ENCODE measurements around the gene ZFPM1.

The ZFPM1 gene

DNA sequence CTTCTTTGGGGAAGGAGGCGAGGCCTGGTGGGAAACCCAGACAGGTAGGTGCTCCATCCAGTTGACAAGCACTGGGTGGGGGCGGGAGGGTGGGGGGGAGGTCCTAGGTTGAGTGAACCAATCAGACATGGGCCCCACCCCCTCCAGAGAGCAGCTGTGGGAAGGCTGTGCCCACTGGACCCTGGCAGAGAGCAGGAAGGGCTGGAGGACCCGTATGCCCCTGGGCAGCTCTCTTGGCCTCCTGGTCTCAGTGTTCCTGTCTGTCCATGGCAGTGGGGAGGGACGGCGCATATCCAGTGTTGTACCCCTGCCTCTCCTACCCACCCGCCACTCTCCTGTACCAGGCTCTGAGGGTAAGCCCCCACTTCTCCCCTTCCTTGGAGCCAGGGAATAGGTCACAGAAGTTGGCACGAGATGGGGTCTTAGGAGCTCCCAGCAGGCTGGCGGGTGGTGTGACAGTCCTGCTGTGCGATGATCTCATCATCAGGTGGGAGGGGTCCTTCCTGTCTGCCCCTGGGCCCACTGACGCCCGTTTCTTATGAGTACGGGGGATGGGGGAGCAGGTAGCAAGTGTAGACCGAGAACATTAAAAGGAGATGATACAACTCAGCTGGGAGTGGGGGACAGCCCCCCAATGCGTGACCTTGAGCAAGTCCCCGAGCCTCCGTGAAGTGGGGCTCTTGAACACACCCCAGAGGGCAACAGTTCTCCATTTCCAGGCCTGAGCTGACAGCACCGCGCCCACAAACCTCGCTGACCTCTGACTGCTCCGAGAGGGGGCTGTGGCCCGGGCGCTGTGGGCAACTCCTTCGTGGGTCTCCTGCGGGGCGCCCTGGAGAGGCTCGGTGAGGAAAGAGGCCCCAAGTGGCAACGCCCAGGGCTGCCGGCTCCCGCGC is 1.2 kb upstream of the ZFPM1 start:
- DNase-seq (ENCODE audit: low read depth): no peak

- DNase-seq (ENCODE audit: low read depth): peak; percentile 100
These were observed 431 bp upstream of the ZFPM1 start for GRCh38 chr16:88452482-88453216.

DNA sequence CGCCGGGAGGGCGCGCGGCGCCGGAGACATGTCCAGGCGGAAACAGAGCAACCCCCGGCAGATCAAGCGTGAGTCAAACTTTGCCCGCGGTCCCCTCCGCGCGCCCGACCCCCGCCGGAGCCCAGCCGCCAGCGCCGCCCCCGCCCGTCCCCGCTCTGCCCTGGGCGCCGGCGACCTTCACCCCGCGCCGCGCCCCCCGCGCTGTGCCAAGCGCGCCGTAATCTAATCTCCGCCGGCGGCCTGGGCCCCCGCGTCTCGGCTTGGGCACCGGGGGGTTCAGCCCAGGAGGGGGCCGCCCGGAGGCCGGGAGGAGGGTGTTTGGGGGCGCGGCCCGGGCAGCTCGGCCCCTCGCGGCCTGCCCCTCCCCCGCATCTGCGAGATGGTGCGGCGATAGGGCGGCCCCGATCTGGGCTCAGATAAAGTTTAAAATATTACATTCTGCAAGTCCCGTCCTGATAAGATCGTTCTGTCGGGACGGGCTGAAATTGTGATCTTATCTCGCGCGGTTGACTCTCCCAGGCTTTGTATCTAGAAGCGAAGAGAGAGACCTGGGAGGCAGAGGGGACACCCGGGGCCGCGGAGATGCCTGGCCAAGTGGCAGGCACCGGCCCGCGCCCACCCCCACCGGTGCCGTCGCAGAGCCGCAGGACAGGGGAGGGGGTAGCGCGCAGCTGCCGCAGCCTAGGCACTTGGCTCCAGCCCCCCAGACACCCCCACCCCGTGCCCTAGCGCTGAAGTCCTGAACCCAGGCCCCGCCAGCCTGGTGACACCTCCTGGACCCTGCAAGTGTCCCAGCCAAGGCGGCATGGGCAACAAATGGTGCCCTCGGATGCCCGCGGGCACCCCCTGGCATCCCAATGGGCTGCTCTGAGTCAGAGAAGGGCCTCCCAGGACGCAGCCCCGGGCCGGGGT is 787 bp downstream of the ZFPM1 start:
- no peak for DNase-seq (ENCODE audit: low read depth)

DNA sequence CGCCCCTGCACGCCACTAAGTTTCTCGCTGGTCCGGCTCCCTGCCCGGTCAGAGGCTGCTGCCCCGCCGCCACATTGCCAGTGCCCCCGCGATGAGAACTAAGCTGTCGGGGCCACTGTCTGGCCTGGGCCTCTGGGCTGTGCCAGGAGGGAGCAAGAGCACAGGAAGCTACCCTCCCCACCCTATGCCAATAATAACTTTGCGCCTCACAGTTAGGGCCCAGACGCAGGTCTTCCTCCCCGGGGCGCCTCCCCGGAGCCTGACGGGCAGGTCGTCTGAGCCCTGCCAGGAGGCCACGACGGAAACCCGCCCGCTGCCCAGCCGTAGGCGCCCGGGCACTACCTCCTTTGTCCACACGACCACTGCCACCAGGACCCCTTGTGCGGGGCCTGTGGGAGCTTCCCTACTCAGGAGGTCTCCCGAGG is 1.5 kb downstream of the ZFPM1 start:
- peak; percentile 21 for DNase-seq (ENCODE audit: low read depth)

GRCh38 chr16:88455610-88456355 is 2.7 kb downstream of the ZFPM1 start:
- DNase-seq (ENCODE audit: low read depth): peak; percentile 45

DNA sequence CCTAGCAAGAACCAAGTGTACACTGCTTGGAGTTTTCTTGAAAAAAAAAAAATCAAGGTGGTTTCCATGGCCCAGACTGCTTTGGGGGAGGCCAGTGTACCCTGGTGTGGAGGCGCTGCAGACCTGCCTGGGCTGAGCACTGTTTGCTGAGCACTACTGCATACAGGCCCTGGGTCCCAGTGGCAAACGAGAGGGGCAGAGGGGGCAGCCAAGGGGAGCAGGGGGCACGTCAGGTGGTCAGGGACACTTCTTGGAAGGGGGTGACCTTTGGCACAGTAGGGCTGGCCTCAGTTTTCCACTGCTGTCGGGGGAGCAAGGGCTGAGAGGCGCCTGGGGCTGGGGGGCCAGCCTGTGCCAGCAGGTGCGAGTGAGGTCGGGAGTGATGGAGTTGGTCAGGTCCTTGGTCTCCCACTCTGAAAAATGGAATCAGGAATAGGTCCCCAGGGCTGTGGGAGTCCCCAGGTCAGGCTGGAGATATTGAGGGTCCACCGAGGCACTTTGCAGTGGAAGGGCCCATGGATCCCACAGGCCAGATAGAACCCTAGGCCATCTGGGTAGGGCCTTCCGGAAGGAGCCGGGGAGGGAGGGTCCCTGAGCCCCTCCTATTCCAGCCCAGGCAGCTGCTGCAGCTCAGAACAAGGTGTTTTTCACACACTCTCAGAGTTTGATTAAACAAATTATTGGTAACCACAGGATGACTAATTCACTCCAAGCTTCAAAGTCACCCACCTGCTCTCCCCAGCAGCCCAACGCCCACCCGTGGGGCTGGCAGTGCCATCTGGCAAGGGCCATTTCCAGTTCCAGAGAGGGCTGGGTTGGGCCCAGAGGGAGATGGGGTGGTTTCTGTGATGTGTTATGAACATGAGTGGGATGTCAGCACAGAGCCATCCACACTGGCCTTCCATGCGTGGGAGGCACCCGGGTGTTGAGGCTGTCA is 3.5 kb downstream of the ZFPM1 start:
- peak; percentile 28 for DNase-seq (ENCODE audit: low read depth)

- no peak for DNase-seq (ENCODE audit: low read depth)
These were observed 5.1 kb downstream of the ZFPM1 start for GRCh38 chr16:88458039-88458772.

DNA sequence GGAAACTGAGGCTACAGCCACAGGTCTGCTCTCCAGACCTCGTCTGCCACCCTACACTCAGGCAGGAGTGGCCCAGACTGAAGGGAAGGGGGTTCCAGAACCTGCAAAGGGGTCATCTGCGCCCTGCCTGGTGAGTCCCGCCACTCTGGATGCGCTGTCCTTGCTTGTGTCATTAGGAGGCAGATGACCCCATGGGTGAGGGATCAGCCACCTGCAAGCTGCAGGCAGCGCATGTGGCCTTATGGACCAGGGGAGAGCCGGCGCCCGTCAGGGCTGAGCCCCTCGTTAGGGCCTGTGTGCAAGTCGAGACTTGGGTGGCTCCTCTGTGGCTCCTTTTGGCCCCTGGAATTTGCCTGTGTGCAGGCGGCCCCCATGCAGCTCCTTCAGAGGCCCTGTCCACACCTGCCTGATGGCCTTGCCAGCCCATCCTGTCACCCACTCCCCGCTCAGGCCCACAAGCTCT is 5.7 kb downstream of the ZFPM1 start:
- no peak for DNase-seq (ENCODE audit: low read depth)

DNA sequence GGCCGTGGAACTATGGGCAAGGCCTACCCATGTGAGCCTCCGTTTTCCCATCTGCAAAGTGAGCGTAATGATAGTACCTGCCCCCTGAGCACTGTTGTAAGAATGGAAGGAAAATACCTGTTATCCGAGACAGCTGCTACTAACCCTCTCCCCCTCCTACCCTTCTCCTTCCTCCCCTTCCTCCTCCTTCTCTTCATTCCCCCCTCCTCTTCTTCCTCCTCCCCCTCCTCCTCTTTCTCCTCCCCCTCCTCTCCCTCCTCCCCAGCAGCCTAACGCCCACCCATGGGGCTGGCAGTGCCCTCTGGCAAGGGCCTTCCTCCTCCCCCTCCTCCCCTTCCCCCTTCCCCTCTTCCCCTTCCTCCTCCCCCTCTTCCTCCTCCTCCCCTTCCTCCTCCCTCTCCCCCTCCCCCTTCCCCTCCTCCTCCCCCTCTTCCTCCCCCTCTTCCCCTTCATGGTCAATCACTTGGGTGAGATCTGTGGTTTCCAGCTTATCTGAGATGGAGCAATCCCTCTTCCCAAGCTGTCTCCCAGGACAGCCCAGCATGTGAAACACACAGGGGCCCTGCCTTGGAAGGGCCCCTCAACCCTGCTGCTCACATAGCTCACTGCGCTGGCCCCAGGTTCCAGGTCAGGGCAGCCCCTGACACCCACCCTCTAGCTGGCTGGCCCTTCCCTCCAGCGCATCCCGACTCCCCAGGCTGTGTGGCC is 6.4 kb downstream of the ZFPM1 start:
- no peak for DNase-seq (ENCODE audit: low read depth)

DNA sequence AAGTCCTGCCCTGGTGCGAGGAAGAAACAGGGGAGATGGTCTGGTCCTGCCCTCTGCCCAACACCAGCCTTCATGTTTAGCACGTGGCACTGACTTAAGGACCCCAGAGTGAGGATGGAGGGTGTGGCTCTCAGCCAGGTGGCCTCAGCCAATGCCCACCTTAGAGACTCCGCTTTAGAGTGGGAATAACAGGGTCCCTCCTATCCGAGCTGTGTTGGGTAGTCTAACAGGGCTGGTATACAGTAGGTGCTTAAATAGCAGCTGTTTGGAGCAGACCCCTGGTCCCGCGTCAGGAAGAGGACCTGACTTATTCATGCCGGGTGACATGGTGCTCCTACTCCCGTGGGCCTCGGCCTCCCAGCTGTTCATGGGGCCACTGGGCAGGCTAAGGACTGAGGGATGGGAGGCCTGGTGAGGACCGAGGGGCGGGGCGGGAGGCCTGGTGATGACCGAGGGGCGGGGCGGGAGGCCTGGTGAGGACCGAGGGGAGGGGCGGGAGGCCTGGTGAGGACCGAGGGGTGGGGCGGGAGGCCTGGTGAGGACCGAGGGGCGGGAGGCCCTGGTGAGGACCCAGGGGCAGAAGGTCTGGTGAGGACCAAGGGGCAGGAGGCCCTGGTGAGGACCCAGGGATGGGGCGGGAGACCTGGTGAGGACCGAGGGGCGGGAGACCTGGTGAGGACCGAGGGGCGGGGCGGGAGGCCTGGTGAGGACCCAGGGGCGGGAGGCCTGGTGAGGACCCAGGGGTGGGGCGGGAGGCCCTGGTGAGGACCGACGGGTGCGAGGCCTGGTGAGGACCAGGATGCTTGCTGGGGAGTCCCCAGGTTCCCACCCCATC is 7.6 kb downstream of the ZFPM1 start:
- no peak for DNase-seq (ENCODE audit: low read depth)

GRCh38 chr16:88461331-88462269 is 8.5 kb downstream of the ZFPM1 start:
- DNase-seq (ENCODE audit: low read depth): no peak

DNA sequence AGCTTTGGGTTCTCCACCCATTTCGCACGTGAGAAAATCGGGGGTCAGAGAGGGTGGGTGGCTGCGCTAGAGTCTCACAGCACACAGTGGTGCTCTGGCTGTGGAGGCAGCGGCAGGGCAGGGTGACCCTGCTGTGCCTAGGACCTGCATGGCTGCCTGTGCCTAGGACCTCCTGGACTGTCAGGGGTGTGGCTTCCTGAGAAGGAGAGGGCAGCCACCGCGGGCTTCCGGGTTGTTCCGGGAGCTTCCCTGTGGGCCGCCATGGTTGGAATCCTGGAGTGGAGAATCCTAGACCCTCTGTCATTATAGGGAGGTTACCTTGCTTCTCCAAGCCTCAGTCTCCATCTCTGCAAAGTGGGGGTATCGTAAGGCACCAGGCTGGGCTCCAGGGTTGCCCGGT is 9.3 kb downstream of the ZFPM1 start:
- DNase-seq (ENCODE audit: low read depth): no peak

DNA sequence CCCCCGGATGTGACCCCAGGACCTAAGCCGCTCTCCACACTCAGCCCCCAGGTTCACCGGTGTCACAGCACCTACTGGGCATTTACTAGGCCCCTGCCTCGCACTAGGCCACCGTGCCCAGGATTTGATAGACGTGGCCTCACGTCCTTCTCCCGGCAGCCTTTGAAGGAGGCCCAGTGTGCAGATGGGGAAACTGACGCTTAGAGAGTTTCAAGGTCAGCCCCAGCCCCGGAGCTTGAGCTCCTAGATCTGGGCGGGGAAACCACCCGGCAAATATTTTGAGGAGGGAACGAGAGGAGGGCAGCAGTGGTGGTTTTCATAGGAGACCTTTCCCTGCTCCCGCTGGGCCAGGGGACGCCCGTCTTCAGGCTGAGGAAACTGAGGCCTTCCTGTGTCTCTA is 10.3 kb downstream of the ZFPM1 start:
- no peak for DNase-seq (ENCODE audit: low read depth)

GRCh38 chr16:88464447-88465318 is 11.6 kb downstream of the ZFPM1 start:
- DNase-seq (ENCODE audit: low read depth): no peak

DNA sequence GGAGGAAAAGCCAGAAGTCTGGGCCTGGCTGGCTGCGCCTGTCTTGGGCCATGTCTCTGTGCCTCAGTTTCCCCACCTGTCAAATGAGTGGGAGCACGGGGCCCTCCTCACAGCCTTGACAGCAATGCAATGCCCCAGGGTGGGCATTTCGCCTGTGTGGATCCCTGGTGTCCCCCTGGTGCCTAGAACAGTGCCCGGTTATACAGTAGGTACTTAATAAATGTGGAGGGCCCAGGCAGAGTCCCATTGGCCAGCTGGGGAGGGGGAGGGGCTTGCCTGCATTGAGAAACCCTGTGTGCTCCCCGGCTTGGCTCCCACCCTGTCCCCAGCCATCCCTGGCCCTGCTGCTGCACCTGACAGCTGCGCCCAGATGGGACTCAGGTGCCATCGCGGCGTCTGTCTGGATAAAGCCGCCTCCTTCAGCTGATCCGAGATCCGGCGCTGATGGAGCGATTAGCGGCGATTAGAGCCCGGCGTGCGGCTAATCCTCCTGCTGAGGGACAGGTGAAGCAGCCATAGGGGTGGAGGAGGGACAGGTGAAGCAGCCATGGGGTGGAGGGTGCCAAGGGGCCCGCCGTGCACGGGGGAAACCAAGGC is 12.4 kb downstream of the ZFPM1 start:
- DNase-seq (ENCODE audit: low read depth): no peak
